Right hindlimb (tissue), 1 donor: ENCODE measurements around the gene CPNE9.

Source experiments
- DNase-seq: peaks from one replicate; pipeline ENCODE4 v3.0.0-alpha.2; 2018

CPNE9 gene

GRCh38 chr3:9703736-9704346 lies at the start of gene CPNE9:
Gene CPNE9 (plus strand): TSS chr3:9703833. CDS start chr3:9703997, 164 bp downstream.
- DNase-seq = no peak

- DNase-seq = no peak
Observed at GRCh38 chr3:9659849-9660248, 43.8 kb upstream of the CPNE9 start.

GRCh38 chr3:9660972-9661371 lies 42.7 kb upstream of the CPNE9 start:
- DNase-seq = no peak

GRCh38 chr3:9664119-9664751 lies 39.4 kb upstream of the CPNE9 start:
- no peak for DNase-seq

- no peak for DNase-seq
Observed at GRCh38 chr3:9666704-9667445, 36.8 kb upstream of the CPNE9 start.

- DNase-seq = no peak
Observed at GRCh38 chr3:9669277-9669676, 34.4 kb upstream of the CPNE9 start.

GRCh38 chr3:9669720-9670432 lies 33.8 kb upstream of the CPNE9 start:
- no peak for DNase-seq

- DNase-seq = no peak
Observed at GRCh38 chr3:9673082-9673481, 30.6 kb upstream of the CPNE9 start.

- no peak for DNase-seq
Observed at GRCh38 chr3:9673752-9674151, 29.9 kb upstream of the CPNE9 start.

GRCh38 chr3:9675736-9676290 lies 27.8 kb upstream of the CPNE9 start:
- DNase-seq = peak; percentile 52

- no peak for DNase-seq
Observed at GRCh38 chr3:9676785-9677184, 26.8 kb upstream of the CPNE9 start.

GRCh38 chr3:9678493-9678892 lies 25.1 kb upstream of the CPNE9 start:
- no peak for DNase-seq

- DNase-seq = no peak
Observed at GRCh38 chr3:9679476-9680080, 24.1 kb upstream of the CPNE9 start.

GRCh38 chr3:9681011-9681722 lies 22.5 kb upstream of the CPNE9 start:
- no peak for DNase-seq

GRCh38 chr3:9681723-9682081 lies 21.9 kb upstream of the CPNE9 start:
- no peak for DNase-seq

- no peak for DNase-seq
Observed at GRCh38 chr3:9682096-9682495, 21.5 kb upstream of the CPNE9 start.

- DNase-seq = no peak
Observed at GRCh38 chr3:9683426-9683825, 20.2 kb upstream of the CPNE9 start.

GRCh38 chr3:9685216-9686049 lies 18.2 kb upstream of the CPNE9 start:
- no peak for DNase-seq

- DNase-seq = no peak
Observed at GRCh38 chr3:9686050-9686550, 17.5 kb upstream of the CPNE9 start.

- no peak for DNase-seq
Observed at GRCh38 chr3:9686703-9687102, 16.9 kb upstream of the CPNE9 start.

GRCh38 chr3:9687514-9687913 lies 16.1 kb upstream of the CPNE9 start:
- DNase-seq = no peak
